Measurements from ENCODE around the gene FBXL7. TPM values are rescaled to one million over a fixed set of nuclear protein-coding genes. Genes with fewer than 3 reads are reported as not detected.

Gene FBXL7
- total RNA-seq, 1 donor, result 11.2 TPM

DNA sequence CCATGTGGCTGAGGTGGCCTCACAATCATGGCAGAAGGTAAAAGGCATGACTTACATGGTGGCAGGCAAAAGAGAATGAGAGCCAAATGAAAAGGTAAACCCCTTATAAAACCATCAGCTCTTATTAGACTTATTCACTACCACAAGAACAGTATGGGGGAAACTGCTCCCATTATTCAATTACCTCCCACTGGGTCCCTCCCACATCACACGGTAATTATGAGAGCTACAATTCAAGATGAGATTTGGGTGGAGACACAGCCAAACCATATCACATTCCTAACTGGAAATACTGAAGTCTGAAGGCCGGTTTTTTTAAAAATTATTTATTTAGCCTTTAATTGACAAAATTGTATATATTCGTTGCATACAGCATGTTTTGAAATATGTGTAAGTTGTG is 28.5 kb downstream of the FBXL7 start:
- no peak overlapping the region for H3K4me3 ChIP-seq (ENCODE audit: low read depth, low read length)
- no peak for TF ChIP-seq CTCF (IDR thresholded peaks at IDR 0.05; ENCODE audit: insufficient read depth, low read depth, low read length)
- no peak for DNase-seq (ENCODE audit: low read depth)

GRCh38 chr5:15529013-15529412 is 29.0 kb downstream of the FBXL7 start:
- no peak for TF ChIP-seq CTCF (IDR thresholded peaks at IDR 0.05; ENCODE audit: insufficient read depth, low read depth, low read length)
- H3K4me3 ChIP-seq (ENCODE audit: low read depth, low read length), result no peak overlapping the region
- no peak for DNase-seq (ENCODE audit: low read depth)

DNA sequence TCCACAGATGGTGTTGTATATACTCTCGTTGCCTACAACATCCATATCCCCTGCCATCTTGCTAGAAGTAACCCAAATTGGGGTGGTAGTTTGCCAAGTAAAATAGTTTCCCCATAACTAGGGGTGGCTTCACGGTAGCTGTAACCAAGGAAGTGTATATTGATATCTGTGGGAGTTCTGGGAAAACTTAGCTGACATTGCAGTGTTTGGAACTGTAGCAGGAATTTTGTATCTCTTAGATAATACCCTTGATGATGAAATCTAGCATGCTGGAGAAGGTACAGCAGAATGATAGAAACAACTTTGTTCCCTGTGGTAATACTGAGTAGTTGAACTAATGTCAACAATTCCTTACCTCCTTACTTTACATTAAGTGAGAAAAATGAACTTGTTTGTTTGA is 29.8 kb downstream of the FBXL7 start:
- no peak for TF ChIP-seq CTCF (IDR thresholded peaks at IDR 0.05; ENCODE audit: insufficient read depth, low read depth, low read length)
- no peak overlapping the region for H3K4me3 ChIP-seq (ENCODE audit: low read depth, low read length)
- peak; percentile 33 for DNase-seq (ENCODE audit: low read depth)

DNA sequence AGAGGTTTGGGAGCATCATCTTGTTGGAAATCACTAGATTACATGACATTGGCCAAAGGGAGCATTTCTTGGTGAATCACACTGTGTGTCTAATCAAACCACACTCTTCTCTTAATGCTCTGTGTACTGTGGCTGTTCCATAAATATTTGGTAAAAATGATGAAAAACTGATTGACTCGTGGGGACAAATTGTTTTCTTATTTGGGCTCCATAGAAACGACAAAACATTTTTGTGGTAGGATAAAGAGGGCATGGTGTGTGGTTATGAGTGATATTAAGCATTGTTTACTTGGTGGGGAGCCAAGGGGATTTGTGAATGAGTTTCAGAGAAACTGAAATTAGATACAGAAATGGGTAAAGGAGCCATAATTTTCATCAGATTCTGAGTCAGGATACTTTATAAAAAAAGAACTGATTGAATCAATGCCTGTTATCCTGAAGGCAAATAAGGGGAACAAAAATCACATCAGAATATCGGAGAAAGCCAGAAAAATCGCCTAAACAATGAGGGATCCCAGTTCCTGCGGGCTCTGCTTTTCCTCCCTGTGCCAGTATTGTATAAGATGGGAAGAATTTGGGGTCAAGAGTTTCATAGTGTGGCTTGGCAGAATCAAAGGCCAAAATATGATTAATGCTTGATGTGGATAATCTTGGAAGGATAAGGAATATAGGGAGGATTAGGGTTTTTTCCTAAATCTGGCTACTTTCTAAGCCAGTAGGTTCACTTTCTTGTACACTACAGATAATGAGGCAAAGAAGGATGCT is 33.3 kb downstream of the FBXL7 start:
- no peak for DNase-seq (ENCODE audit: low read depth)
- H3K4me3 ChIP-seq (ENCODE audit: low read depth, low read length), result no peak overlapping the region

DNA sequence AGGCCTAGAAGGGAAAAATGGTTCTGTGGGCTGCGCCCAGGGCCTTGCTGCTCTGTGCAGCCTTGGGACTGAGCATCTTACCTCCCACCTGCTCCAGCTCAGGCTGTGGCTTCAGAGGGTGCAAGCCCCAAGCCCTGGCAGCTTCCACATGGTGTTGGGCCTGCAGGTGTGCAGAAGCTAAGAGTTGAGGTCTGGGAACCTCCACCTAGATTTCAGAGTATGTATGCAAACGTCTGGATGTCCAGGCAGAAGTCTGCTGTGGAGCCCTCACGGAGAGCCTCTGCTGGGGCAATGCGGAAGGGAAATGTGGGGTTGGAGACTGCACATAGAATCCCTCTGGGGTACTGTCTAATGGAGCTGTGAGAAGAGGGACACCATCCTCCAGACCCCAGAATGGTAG is 36.0 kb downstream of the FBXL7 start:
- DNase-seq (ENCODE audit: low read depth), result no peak

More for the DNA sequence above, 33.3 kb downstream of the FBXL7 start:
- no peak for TF ChIP-seq CTCF (IDR thresholded peaks at IDR 0.05; ENCODE audit: insufficient read depth, low read depth, low read length)

DNA sequence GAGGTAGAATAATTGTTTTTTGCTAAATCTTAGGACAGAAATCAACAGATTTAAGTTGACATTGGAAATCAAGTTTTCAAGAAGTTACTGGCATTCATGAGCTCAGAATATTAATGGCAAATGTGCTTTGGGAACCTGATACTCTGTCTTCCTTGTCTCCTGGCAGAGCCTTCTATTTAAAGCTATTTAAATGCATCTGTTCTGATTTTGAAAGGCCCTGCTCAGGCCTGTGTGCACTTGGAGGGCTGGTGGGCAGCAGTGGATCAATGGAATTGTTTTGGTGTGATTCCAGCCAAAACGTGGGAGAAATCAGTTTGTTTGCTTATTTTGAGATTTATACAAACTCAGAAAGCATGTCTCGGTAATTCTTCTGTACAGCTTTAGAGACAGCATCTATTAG is 38.5 kb downstream of the FBXL7 start:
- TF ChIP-seq CTCF (IDR thresholded peaks at IDR 0.05; ENCODE audit: insufficient read depth, low read depth, low read length), result no peak
- no peak for DNase-seq (ENCODE audit: low read depth)
- H3K4me3 ChIP-seq (ENCODE audit: low read depth, low read length), result no peak overlapping the region

More for the DNA sequence above, 36.0 kb downstream of the FBXL7 start:
- TF ChIP-seq CTCF (IDR thresholded peaks at IDR 0.05; ENCODE audit: insufficient read depth, low read depth, low read length), result no peak
- H3K4me3 ChIP-seq (ENCODE audit: low read depth, low read length), result no peak overlapping the region

DNA sequence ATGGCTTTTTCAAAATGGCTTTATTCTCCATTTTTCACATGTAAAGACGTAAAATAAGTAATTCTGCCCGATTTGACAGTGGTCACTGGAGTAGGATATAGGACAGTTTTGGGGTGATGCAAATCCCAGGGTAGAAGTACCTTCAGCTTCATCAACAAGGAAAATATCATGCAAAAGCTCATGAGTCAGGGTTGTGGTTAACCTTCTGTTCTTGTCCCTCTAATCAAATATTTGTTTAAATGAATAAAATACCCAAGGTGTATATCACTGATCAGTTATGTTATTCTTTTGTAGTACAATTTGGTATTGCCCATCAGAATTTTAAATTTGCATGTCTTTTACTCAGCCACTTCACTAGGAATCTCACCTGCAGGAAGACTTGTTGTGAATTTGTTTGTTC is 40.0 kb downstream of the FBXL7 start:
- no peak overlapping the region for H3K4me3 ChIP-seq (ENCODE audit: low read depth, low read length)
- no peak for TF ChIP-seq CTCF (IDR thresholded peaks at IDR 0.05; ENCODE audit: insufficient read depth, low read depth, low read length)
- DNase-seq (ENCODE audit: low read depth), result no peak

All from fibroblast of villous mesenchyme (primary cell).